ENCODE data around the gene MPG. TPM values are rescaled to one million over a fixed set of nuclear protein-coding genes. Genes with fewer than 3 reads are reported as not detected.
A peak's percentile ranks its signal among the peaks of the same experiment; 100 is the strongest.

Gene MPG
- total and polyA plus RNA-seq, 2 of the 8 experiments (the other 6 are each of a cell fraction or from before 2014, with no cell fraction given): 37.6 to 83.7 TPM

GRCh38 chr16:79151-80054 lies 1.4 kb downstream of the MPG start:
- peaks cover 15% of the 10 kb centered on the region; the same call in 1 of the 2 replicates for H3K23me2 ChIP-seq (ENCODE audit: low read depth, low read length)
- H3K27ac ChIP-seq (ENCODE audit: low read depth, low read length): no peak overlapping the region
- no peak overlapping the region for H3K9ac ChIP-seq (replicated peaks in 1 of 4; ENCODE audit: extremely low read depth in 1 of 4, low read depth in 3 of 4, low read length in 3 of 4)
- peaks cover 6 to 47% (median 28%) of the 10 kb centered on the region in 4 experiments for H3K4me1 ChIP-seq (replicated peaks in 1 of 4; ENCODE audit: control insufficient read depth in 3 of 4, insufficient read depth in 4 of 4, low read length in 3 of 4)
- no peak overlapping the region for H2AK5ac ChIP-seq (ENCODE audit: low read depth, low read length)
- no peaks in the 10 kb centered on the region for H3K9me3 ChIP-seq (ENCODE audit: insufficient read depth in 2 of 2, low read depth in 1 of 2, low read length in 1 of 2)
- H2AFZ ChIP-seq (ENCODE audit: low read length): no peak overlapping the region
- H2BK15ac ChIP-seq (ENCODE audit: low read length): no peak overlapping the region
- CTCF ChIA-PET (ENCODE audit: partially characterized antibody): interaction anchor here (1.0 to 25.7 kb wide), 4 partner anchors 10 to 102 kb away, joined by 3 to 856 read pairs (median 20); partner anchors contain the start of gene RHBDF1
- H4K20me1 ChIP-seq (replicated peaks in 1 of 2; ENCODE audit: control insufficient read depth in 1 of 2, insufficient read depth in 2 of 2, low read length in 2 of 2): peaks cover 2 to 5% of the 10 kb centered on the region in 2 experiments
- H4K8ac ChIP-seq (ENCODE audit: extremely low read depth, insufficient read depth, low read length): no peak overlapping the region
- H3K18ac ChIP-seq (ENCODE audit: extremely low read depth, low read length): no peak overlapping the region
- peaks cover 0 to 2% (median 0%) of the 10 kb centered on the region in 4 experiments; a peak in 1 of 8 replicates for H3K36me3 ChIP-seq (ENCODE audit: control insufficient read depth in 2 of 4, insufficient read depth in 4 of 4, low read length in 3 of 4)
- H2BK5ac ChIP-seq (ENCODE audit: low read depth, low read length): no peak overlapping the region
- POLR2A ChIA-PET (ENCODE audit: partially characterized antibody): interaction anchor here (1.0 to 3.2 kb wide), 7 partner anchors 9 to 26 kb away, joined by 3 to 19 read pairs (median 3); partner anchors contain the start of genes POLR3K and SNRNP25
- no peak overlapping the region for H2BK20ac ChIP-seq (ENCODE audit: low read length)
- H3K56ac ChIP-seq (replicated peaks; ENCODE audit: insufficient read length, low read depth, low read length): no peak overlapping the region
- peaks cover 0 to 4% (median 2%) of the 10 kb centered on the region in 4 experiments; a peak in 3 of 7 replicates for H3K27me3 ChIP-seq (replicated peaks in 1 of 4; ENCODE audit: control insufficient read depth in 3 of 4, extremely low read depth in 1 of 4, insufficient read depth in 3 of 4, low read length in 3 of 4)
- 85% methylated on average over 32 of the region's 32 CpGs; no CpG with 5 or more reads in 1 of the 2 experiments for WGBS, 2 experiments (ENCODE audit: extremely low coverage in 1 of 2, insufficient coverage in 1 of 2, insufficient read length in 1 of 2, insufficient replicate concordance in 2 of 2, low coverage in 1 of 2, low lambda C conversion rate in 2 of 2, missing lambda C conversion rate in 1 of 2)
- no peak overlapping the region for H4K91ac ChIP-seq (replicated peaks; ENCODE audit: insufficient read length, low read length)
- H3K4me3 ChIP-seq (ENCODE audit: extremely low read depth in 1 of 4, insufficient read depth in 2 of 4, low read depth in 3 of 4, low read length in 4 of 4): 0 out of 8 replicates have a peak overlapping the region, but pooled peaks of 1 of the 4 experiments have one; percentile 61
- H3K79me2 ChIP-seq (ENCODE audit: control insufficient read depth in 1 of 2, insufficient read depth in 2 of 2, low read length in 2 of 2): no peaks in the 10 kb centered on the region
- no peak overlapping the region for H3K23ac ChIP-seq (ENCODE audit: insufficient read length)
- no peak overlapping the region for H4K5ac ChIP-seq (ENCODE audit: insufficient read length, low read depth, low read length)
- H2BK120ac ChIP-seq (replicated peaks; ENCODE audit: low read depth, low read length): no peak overlapping the region
- no peak for FAIRE-seq
- H3K4me2 ChIP-seq (ENCODE audit: insufficient read depth in 1 of 2, low read depth in 2 of 2, low read length in 2 of 2): peak overlapping the region; percentile 92 to 95; a peak in 3 of 4 replicates
- H2BK12ac ChIP-seq (ENCODE audit: low read depth, low read length): no peak overlapping the region
- H3K79me1 ChIP-seq (ENCODE audit: low read depth, low read length): no peaks in the 10 kb centered on the region
- H3K14ac ChIP-seq (ENCODE audit: insufficient read length): no peak overlapping the region
- no peak overlapping the region for H3K4ac ChIP-seq (replicated peaks; ENCODE audit: insufficient read length, low read depth, low read length)
- no peak for DNase-seq (ENCODE audit: low read depth in 1 of 2, low spot score in 2 of 2)
- TF ChIP-seq ZNF274 (IDR thresholded peaks at IDR 0.05; ENCODE audit: borderline replicate concordance, extremely low read depth, low read length) (no peak), TAF1 (IDR thresholded peaks at IDR 0.05; ENCODE audit: low read depth, low read length) (no peak), SUZ12 (IDR thresholded peaks at IDR 0.05; ENCODE audit: low read length) (no peak), SIRT6 (IDR thresholded peaks at IDR 0.05; ENCODE audit: low read length) (no peak), CHD2 (IDR thresholded peaks at IDR 0.05; ENCODE audit: low read length) (no peak), HDAC2 (IDR thresholded peaks at IDR 0.05; ENCODE audit: borderline replicate concordance in 1 of 2, low read depth in 2 of 2, low read length in 2 of 2) (no peak), NRF1 (IDR thresholded peaks at IDR 0.05; ENCODE audit: low read depth, low read length) (no peak), USF2 (IDR thresholded peaks at IDR 0.05; ENCODE audit: low read length) (no peak)

Measured in H1 (cell line).